CD4-positive, CD25-positive, alpha-beta regulatory T cell (primary cell): ENCODE data around the gene SMARCA1. TPM values are rescaled to one million over a fixed set of nuclear protein-coding genes. Genes with fewer than 3 reads are reported as not detected.

Source experiments
- ATAC-seq, 2 donors: fragments of 150-1000 bp; cut with Tn5 transposase; one replicate each; pipeline ENCODE4 v1.10.0; 2021; ENCODE audit warnings: low read depth in 2 of 2, moderate number of reproducible peaks in 2 of 2, moderate library complexity in 1 of 2
- DNase-seq, 3 donors: peaks; one replicate each; pipeline versions ENCODE4 v3.0.0 to v3.0.0-alpha.2; 2012 to 2022; ENCODE audit warnings: mixed read lengths in 1 of 3
- H3K27ac ChIP-seq: one replicate; pipeline ENCODE4 v1.7.0; 2013; ENCODE audit warnings: mild to moderate bottlenecking, low read length; ENCODE audit not compliant: insufficient read depth, poor library complexity, severe bottlenecking
- H3K27me3 ChIP-seq: one replicate; pipeline ENCODE4 v1.7.0; 2013; ENCODE audit warnings: low read length; ENCODE audit not compliant: control insufficient read depth, insufficient read depth
- H3K36me3 ChIP-seq: one replicate; pipeline ENCODE4 v1.7.0; 2013; ENCODE audit warnings: mild to moderate bottlenecking, low read length, moderate library complexity; ENCODE audit not compliant: control insufficient read depth, insufficient read depth
- H3K4me1 ChIP-seq: 2 replicates; pipeline ENCODE4 v1.7.0; 2013; ENCODE audit warnings: mild to moderate bottlenecking, low read length; ENCODE audit not compliant: insufficient read depth, control insufficient read depth, poor library complexity, severe bottlenecking
- H3K4me3 ChIP-seq: one replicate; pipeline ENCODE4 v1.7.0; 2013; ENCODE audit warnings: low read depth, mild to moderate bottlenecking, low read length, moderate library complexity
- H3K9me3 ChIP-seq, 2 experiments: 1 replicate in 1 of 2; 2 replicates in 1 of 2; pipeline ENCODE4 v1.7.0; 2013; ENCODE audit warnings: low read length in 2 of 2, mild to moderate bottlenecking in 1 of 2, moderate library complexity in 1 of 2; ENCODE audit not compliant: control insufficient read depth in 2 of 2
- H3K27ac Mint-ChIP-seq, 3 donors: one replicate each; pipeline ENCODE4 v1.8.0; 2020 to 2022; ENCODE audit warnings: mild to moderate bottlenecking in 3 of 3, mixed read lengths in 3 of 3, moderate library complexity in 2 of 3
- H3K27me3 Mint-ChIP-seq: one replicate; pipeline ENCODE4 v1.8.0; 2022; ENCODE audit warnings: mild to moderate bottlenecking, mixed read lengths
- H3K36me3 Mint-ChIP-seq: one replicate; pipeline ENCODE4 v1.8.0; 2020; ENCODE audit warnings: mixed read lengths
- H3K4me1 Mint-ChIP-seq, 4 donors: one replicate each; pipeline ENCODE4 v1.8.0; 2020 to 2022; ENCODE audit warnings: mixed read lengths in 4 of 4, mild to moderate bottlenecking in 1 of 4
- H3K4me3 Mint-ChIP-seq, 4 donors: one replicate each; pipeline ENCODE4 v1.8.0; 2020 to 2022; ENCODE audit warnings: mild to moderate bottlenecking in 4 of 4, mixed read lengths in 4 of 4, moderate library complexity in 3 of 4
- H3K9me3 Mint-ChIP-seq, 7 donors: one replicate each; pipeline ENCODE4 v1.8.0; 2020 to 2022; ENCODE audit warnings: mixed read lengths in 7 of 7, mild to moderate bottlenecking in 3 of 7, moderate library complexity in 2 of 7
- polyA plus RNA-seq, 4 donors: library from polyadenylated mRNA; unstranded; fragments of 300-500 nt; fragmentation: Illumina TruSeq; gene quantifications; one replicate each; pipeline ENCODE4 v1.2.3, GENCODE V29; 2021
- total RNA-seq: library from RNA; stranded (reverse); gene quantifications from one replicate; pipeline ENCODE4 v1.2.3, GENCODE V29; 2022

Gene SMARCA1
- total and polyA plus RNA-seq, 5 donors from 2014 or later, result 0.14 to 0.59 (median 0.25) TPM; not detected in 2

- H3K9me3 Mint-ChIP-seq, result no peaks in the 10 kb centered on the region
- no peak for DNase-seq
- peaks cover 0 to 7% (median 3%) of the 10 kb centered on the region in 4 donors for H3K4me1 Mint-ChIP-seq
- peaks cover 6% of the 10 kb centered on the region for H3K27me3 ChIP-seq
- H3K27ac ChIP-seq, result no peak overlapping the region
- no peaks in the 10 kb centered on the region for H3K9me3 ChIP-seq
- H3K4me3 ChIP-seq, result no peak overlapping the region
- H3K4me3 Mint-ChIP-seq, result peak overlapping the region in 2 of 4 donors; percentile 15 to 24
- no peaks in the 10 kb centered on the region for H3K36me3 ChIP-seq
- H3K4me1 ChIP-seq, result peaks cover 4% of the 10 kb centered on the region
- peaks cover 27% of the 10 kb centered on the region for H3K27me3 Mint-ChIP-seq
- ATAC-seq, result no peak
- H3K27ac Mint-ChIP-seq, result no peak overlapping the region
- H3K36me3 Mint-ChIP-seq, result no peaks in the 10 kb centered on the region
These were observed 1.9 kb upstream of the SMARCA1 start for GRCh38 chrX:129525162-129525561.

- Histone ChIP-seq H3K9me3 (no peaks in the 10 kb centered on the region), H3K4me3 (no peak overlapping the region), H3K27me3 (peaks cover 7% of the 10 kb centered on the region), H3K4me1 (peaks cover 4% of the 10 kb centered on the region), H3K36me3 (no peaks in the 10 kb centered on the region), H3K27ac (no peak overlapping the region)
- DNase-seq (no peak), ATAC-seq (no peak)
- Mint-ChIP-seq H3K9me3 (no peaks in the 10 kb centered on the region), H3K27ac (no peak overlapping the region), H3K36me3 (no peaks in the 10 kb centered on the region), H3K4me3 (peak overlapping the region; percentile 20 to 92 (median 84)), H3K4me1 (peaks cover 0 to 7% (median 3%) of the 10 kb centered on the region in 4 donors), H3K27me3 (peaks cover 29% of the 10 kb centered on the region)
These were observed 1.1 kb upstream of the SMARCA1 start for GRCh38 chrX:129524250-129524850.

GRCh38 chrX:129522184-129523078 is 859 bp downstream of the SMARCA1 start:
- H3K36me3 ChIP-seq, result no peaks in the 10 kb centered on the region
- no peaks in the 10 kb centered on the region for H3K36me3 Mint-ChIP-seq
- peak overlapping the region; percentile 64 to 91 (median 84) for H3K4me3 Mint-ChIP-seq
- no peak overlapping the region for H3K27ac ChIP-seq
- DNase-seq (no peak), ATAC-seq (no peak)
- H3K27me3 Mint-ChIP-seq, result peaks cover 29% of the 10 kb centered on the region
- no peaks in the 10 kb centered on the region for H3K9me3 ChIP-seq
- H3K9me3 Mint-ChIP-seq, result no peaks in the 10 kb centered on the region
- no peak overlapping the region for H3K4me3 ChIP-seq
- peak overlapping the region in 1 of 3 donors; percentile 48 for H3K27ac Mint-ChIP-seq
- peaks cover 4% of the 10 kb centered on the region for H3K4me1 ChIP-seq
- peaks cover 7% of the 10 kb centered on the region for H3K27me3 ChIP-seq
- H3K4me1 Mint-ChIP-seq, result peaks cover 0 to 7% (median 3%) of the 10 kb centered on the region in 4 donors

GRCh38 chrX:129520151-129520550 is 3.1 kb downstream of the SMARCA1 start:
- Mint-ChIP-seq H3K36me3 (no peaks in the 10 kb centered on the region), H3K4me1 (peaks cover 0 to 7% (median 3%) of the 10 kb centered on the region in 4 donors), H3K27me3 (peaks cover 25% of the 10 kb centered on the region), H3K27ac (no peak overlapping the region), H3K4me3 (no peak overlapping the region), H3K9me3 (peaks cover 0 to 1% (median 0%) of the 10 kb centered on the region in 7 donors)
- Histone ChIP-seq H3K4me3 (no peak overlapping the region), H3K27ac (no peak overlapping the region), H3K36me3 (no peaks in the 10 kb centered on the region), H3K4me1 (peaks cover 4% of the 10 kb centered on the region), H3K27me3 (peaks cover 7% of the 10 kb centered on the region), H3K9me3 (no peaks in the 10 kb centered on the region)
- no peak for ATAC-seq
- no peak for DNase-seq

- Mint-ChIP-seq H3K4me3 (no peak overlapping the region), H3K27ac (no peak overlapping the region), H3K27me3 (peaks cover 7% of the 10 kb centered on the region), H3K4me1 (no peaks in the 10 kb centered on the region), H3K36me3 (no peaks in the 10 kb centered on the region), H3K9me3 (peaks cover 0 to 1% (median 0%) of the 10 kb centered on the region in 7 donors)
- ATAC-seq (no peak), DNase-seq (no peak)
- no peak overlapping the region for H3K4me3 ChIP-seq
- no peaks in the 10 kb centered on the region for H3K9me3 ChIP-seq
- no peaks in the 10 kb centered on the region for H3K4me1 ChIP-seq
- no peaks in the 10 kb centered on the region for H3K36me3 ChIP-seq
- H3K27ac ChIP-seq, result no peak overlapping the region
- H3K27me3 ChIP-seq, result peaks cover 1% of the 10 kb centered on the region
These were observed 6.9 kb downstream of the SMARCA1 start for GRCh38 chrX:129516402-129516801.

GRCh38 chrX:129512409-129512808 is 10.9 kb downstream of the SMARCA1 start:
- Histone ChIP-seq H3K4me1 (no peaks in the 10 kb centered on the region), H3K36me3 (no peaks in the 10 kb centered on the region), H3K27me3 (no peaks in the 10 kb centered on the region), H3K9me3 (no peaks in the 10 kb centered on the region), H3K4me3 (no peak overlapping the region), H3K27ac (no peak overlapping the region)
- ATAC-seq (no peak), DNase-seq (no peak)
- Mint-ChIP-seq H3K36me3 (no peaks in the 10 kb centered on the region), H3K27me3 (peaks cover 6% of the 10 kb centered on the region), H3K4me3 (no peak overlapping the region), H3K9me3 (peaks cover 0 to 3% (median 0%) of the 10 kb centered on the region in 7 donors), H3K4me1 (no peaks in the 10 kb centered on the region), H3K27ac (no peak overlapping the region)

- Mint-ChIP-seq H3K9me3 (peaks cover 0 to 3% (median 0%) of the 10 kb centered on the region in 7 donors), H3K4me3 (no peak overlapping the region), H3K36me3 (no peaks in the 10 kb centered on the region), H3K27ac (no peak overlapping the region), H3K27me3 (peaks cover 6% of the 10 kb centered on the region), H3K4me1 (no peaks in the 10 kb centered on the region)
- Histone ChIP-seq H3K36me3 (no peaks in the 10 kb centered on the region), H3K9me3 (no peaks in the 10 kb centered on the region), H3K4me3 (no peak overlapping the region), H3K4me1 (no peaks in the 10 kb centered on the region), H3K27me3 (no peaks in the 10 kb centered on the region), H3K27ac (no peak overlapping the region)
- DNase-seq (no peak), ATAC-seq (no peak)
These were observed 11.6 kb downstream of the SMARCA1 start for GRCh38 chrX:129511689-129512088.
